DND-41 (cell line): ENCODE measurements around the gene MYO1H.

ENCODE experiments used
- EZH2 ChIP-seq: IDR thresholded peaks from 3 replicates; pipeline ENCODE4 v1.6.1; 2012; ENCODE audit warnings: borderline replicate concordance, low read depth, mild to moderate bottlenecking, moderate library complexity, low read length, inconsistent platforms; ENCODE audit not compliant: severe bottlenecking
- TF ChIP-seq, protein P1 (sequence below): IDR thresholded peaks from 2 replicates; pipeline ENCODE4 v1.5.1; 2012; ENCODE audit warnings: borderline replicate concordance, low read length, moderate library complexity, mild to moderate bottlenecking; ENCODE audit not compliant: poor library complexity, severe bottlenecking; ENCODE audit errors: extremely low read depth

GRCh38 chr12:109444259-109444658 is 96.6 kb downstream of the MYO1H start:
- TF ChIP-seq, protein P1, sequence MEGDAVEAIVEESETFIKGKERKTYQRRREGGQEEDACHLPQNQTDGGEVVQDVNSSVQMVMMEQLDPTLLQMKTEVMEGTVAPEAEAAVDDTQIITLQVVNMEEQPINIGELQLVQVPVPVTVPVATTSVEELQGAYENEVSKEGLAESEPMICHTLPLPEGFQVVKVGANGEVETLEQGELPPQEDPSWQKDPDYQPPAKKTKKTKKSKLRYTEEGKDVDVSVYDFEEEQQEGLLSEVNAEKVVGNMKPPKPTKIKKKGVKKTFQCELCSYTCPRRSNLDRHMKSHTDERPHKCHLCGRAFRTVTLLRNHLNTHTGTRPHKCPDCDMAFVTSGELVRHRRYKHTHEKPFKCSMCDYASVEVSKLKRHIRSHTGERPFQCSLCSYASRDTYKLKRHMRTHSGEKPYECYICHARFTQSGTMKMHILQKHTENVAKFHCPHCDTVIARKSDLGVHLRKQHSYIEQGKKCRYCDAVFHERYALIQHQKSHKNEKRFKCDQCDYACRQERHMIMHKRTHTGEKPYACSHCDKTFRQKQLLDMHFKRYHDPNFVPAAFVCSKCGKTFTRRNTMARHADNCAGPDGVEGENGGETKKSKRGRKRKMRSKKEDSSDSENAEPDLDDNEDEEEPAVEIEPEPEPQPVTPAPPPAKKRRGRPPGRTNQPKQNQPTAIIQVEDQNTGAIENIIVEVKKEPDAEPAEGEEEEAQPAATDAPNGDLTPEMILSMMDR = no peak
- no peak for TF ChIP-seq EZH2
